ENCODE data around the gene CFAP45.
"Not testable (repeated sequence)": the region's sequence is repeated elsewhere in the genome, so short reads cannot be mapped to it uniquely, and the experiment has no call there.

Gene CFAP45

GRCh38 chr1:159922511-159923202, 22.7 kb upstream of the CFAP45 start:
- DNase-seq = no peak

DNA sequence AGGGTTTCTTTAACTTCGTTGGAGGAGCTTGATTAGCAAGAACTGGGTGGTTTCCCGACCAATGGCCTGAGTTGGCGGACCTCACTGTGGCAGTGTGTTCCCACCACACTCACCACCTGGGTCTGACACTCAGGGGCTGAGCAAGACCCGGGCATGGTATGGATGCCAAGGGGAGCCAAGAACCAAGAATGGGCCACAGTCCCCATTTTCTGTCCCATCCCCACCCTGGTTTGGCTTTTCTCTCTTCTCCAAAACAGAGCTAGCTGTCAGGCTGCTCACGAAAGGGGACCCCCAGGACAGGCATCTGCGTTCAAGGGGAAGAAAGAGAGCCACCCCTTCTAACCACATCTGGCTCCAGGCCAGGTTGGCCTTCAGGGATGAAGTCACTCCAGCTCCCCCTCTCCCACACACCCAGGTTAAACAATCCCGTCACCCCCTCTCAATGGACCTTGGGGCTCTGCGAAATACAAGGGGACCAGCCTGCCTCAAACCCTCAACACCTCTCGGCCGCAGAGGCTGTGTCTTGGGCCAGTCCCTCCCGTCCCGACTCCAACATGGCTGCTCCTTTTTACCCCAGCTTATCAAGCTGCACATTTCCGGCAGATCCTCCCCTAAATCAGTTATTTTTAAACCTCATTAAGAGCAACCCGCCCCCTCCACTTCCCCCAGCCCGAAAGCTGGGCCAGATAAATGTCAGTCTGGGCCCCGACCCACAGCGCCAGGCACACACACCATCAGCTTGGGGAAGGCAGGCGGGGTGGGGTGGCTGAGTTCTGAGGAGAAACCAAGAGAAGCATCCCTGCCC, 21.9 kb upstream of the CFAP45 start:
- DNase-seq = no peak

GRCh38 chr1:159921251-159921650, 21.3 kb upstream of the CFAP45 start:
- no peak for DNase-seq

DNA sequence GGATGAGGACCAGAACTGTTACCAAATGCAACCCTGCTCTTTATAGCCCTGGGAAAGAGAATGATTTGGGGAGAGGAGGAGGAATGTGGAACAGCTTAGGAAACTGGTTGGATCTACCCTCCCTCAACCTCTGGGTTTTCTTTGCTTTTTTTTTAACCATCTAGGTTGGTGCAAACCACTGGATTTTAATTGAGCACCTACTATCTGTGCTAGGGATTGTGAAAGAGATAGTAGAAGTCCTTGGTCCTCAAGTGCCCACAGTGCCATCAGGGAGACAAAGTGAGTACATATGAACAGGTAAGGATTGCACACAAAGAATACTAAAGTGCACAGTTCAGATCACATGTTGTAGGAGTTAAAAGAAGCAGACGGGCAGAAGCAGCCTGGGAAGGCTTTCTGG, 20.7 kb upstream of the CFAP45 start:
- DNase-seq = no peak

- no peak for DNase-seq
Observed at GRCh38 chr1:159920202-159920601, 20.2 kb upstream of the CFAP45 start.

DNA sequence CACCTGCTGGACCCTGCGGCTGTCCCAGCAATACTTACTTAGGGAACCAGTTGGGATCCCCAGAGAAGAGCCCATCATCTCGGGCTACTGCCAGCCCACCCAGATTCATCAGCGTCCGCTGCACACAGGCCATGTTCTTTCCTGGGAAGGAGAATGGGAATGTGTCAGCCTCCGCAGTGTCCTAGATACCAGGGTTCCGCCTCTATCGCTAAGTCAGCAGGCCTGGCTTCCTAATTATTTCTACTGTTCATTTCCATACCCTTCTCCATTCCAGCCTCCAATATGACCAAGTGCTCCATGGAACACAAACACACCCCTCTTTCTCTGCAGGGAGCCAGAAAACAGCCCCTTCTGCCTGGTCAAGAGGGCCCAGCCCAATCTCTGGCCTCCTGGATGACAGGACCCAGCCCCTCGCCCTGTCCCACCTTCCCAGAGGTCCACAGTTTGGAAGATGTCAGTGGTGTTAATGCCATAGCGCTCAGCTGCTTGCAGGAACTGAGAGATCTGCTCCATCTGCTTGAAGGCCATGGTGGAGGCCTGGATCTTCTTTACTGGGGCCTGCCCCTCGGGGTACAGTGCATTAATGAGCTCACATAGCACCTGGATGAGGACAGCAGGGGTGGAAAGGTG, 19.4 kb upstream of the CFAP45 start:
- no peak for DNase-seq

GRCh38 chr1:159918352-159919200, 18.6 kb upstream of the CFAP45 start:
- DNase-seq = no peak

DNA sequence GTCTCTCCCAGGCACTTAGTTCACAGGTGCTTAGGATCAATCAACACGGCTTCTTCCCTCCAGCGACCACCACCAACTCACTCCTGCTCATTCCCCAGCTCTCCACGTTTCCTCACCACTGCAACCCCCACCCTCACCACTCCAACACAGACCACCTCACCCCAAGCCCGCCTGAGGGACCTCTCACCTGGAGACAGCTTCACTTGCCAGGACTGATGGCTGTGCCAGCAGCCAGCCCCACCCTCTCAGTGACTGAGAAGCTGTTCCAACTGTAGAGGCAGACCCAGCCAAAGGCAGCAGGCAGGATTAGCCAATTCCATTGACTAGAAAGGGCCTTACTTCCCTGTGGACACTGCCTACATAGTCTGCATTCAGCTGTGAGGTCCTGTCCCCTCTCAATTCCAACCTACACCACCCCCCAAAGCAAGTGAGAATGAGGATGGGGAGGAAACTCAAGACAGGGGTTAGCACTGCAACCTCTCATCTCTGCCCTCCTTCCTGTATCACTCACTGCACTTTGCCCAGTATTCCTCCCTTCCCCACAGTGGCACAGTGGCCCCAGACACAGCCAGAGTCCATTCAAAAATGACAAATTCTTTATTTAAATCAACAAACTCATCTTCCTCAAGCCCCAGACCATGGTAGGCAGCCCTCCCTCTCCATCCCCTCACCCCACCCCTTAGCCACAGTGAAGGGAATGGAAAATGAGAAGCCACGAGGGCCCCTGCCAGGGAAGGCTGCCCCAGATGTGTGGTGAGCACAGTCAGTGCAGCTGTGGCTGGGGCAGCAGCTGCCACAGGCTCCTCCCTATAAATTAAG, 17.8 kb upstream of the CFAP45 start:
- DNase-seq = no peak

DNA sequence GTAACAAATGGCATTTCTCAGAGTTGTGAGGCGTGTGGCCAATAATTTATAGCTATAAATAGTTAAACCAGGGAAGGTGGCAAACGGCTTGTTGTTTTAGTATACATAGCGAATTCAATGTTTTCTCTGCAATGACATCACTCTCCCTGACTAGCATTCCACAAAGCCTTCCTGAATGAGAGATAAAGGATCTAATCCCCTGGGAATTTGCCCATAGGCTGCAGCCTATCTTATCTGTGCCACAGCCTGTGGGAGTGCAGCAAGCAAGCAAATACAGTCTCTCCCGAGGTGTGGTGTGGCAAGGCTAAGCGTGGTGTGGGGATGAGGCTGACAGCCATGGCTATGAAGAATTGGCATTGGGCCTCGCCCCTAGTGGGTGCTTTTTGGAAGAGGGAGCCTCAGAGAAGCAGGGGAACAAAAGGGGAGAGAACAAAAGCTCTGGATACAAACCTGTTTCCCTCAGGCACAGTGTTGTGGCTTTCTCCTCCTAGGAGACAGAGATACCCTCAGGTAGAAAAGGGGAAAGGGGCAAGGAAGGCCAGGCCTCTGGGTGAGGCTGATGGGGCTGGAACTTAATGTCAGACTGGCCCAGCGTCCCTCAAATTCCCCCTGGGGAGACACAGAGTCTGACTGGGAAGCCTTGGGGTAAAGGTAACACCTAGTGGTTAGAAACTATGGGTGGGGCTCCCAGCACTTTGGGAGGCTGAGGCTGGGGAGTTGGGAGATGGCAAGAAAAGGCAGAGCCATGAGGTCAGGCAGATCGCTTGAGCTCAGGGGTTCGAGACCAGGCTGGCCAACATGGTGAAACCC, 16.5 kb upstream of the CFAP45 start:
- DNase-seq = no peak

DNA sequence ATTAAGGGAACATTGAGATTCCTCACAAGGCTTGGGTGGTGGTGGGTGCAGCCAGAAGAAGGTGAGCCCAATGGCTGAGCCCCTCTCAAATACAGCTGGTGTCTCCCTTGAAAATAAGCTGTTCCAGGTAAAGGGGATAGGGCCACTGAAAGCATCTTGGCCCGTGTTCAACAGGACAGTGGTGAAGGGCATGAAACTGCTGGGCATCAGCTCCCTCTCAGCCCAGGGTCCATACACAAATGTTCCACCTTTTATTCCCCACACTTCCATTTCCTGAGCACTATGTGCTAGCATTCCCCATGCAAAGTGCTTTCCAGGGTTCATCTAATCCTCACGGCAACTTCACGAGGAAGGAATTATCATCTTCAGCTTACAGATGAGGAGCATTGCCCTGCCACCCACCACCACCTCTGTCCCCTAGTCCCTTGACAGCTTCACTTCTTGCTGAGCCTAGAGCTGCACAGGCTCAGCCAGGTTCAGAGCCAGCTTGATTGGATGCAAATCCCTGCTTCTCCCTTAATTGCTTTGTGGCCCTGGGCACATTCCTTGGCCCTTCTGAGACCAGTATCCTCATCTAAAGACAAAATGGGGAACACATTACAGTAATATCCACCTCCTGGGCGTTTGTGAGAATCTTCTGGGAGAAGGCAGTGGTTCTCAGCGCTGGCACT, 15.7 kb upstream of the CFAP45 start:
- DNase-seq = no peak

- DNase-seq = no peak
Observed at GRCh38 chr1:159914252-159915018, 14.5 kb upstream of the CFAP45 start.

DNA sequence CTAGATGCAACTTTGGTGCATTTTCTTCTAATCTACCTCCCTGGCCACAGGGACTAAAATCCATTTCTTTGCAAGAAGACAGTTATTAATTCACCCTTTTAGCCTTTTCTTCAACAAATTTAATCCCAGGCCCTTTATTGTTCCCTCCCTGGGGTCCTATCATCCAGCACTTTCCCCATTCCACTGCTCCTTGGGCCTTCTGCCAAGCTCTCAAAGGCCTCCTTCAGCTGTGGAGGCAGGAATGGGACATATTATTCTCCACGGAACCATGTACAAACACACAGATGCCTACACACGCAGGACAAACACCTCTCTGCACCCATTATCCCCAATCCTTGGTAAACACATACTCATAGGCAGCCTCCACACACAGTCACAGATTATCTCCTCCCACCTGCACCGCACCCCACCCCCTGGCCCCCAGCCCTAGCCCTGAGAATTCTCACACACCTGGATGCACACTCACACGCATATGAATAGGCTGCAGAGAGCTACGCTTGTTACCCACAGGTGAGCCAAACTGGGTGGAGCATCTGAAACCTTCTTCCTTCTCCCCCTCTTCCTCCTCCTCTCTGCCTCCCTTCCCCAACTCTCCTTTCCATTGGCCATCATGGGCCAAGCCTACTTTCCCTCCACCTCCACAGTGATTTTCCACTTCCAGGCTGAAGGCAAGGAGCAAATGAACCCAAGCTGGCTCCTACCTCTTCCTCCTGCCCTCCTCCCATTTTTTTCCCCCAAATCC, 13.7 kb upstream of the CFAP45 start:
- no peak for DNase-seq

DNA sequence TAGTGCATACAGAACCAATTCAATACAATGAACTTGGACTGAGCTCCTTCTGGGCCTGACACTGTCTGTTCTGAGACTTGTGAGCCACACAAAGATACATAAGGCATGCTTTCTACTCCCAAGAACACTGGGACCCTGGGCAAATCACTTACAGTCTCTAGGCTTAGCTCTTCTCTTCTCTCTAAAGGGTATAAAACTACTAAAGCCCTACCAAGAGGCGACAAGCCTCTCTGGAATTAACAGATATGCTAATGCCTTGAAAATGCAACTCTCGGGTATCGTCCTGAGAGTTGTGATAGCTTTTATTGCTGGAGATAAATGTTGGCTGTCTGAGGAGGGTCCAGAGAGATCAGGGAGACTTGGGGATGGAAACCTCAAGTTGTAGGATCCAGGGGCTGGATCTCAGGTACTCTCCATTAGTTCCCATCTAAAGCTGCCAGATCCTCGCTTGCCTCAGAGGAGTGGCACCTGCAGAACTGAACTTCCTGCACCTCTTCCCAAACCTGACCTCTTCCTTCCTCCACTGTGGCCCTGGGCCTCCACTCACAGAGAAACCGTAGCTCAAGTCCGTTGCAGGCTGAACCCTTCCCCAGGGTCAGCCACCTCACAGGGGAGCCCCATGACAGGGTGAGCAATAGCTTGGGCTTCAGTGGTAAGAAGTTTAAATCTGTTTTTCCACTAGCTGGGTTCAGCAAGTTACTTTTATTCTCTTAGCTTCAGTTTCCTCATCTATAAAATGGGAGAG, 11.5 kb upstream of the CFAP45 start:
- no peak for DNase-seq

- DNase-seq = no peak
Observed at GRCh38 chr1:159908031-159908940, 8.3 kb upstream of the CFAP45 start.

DNA sequence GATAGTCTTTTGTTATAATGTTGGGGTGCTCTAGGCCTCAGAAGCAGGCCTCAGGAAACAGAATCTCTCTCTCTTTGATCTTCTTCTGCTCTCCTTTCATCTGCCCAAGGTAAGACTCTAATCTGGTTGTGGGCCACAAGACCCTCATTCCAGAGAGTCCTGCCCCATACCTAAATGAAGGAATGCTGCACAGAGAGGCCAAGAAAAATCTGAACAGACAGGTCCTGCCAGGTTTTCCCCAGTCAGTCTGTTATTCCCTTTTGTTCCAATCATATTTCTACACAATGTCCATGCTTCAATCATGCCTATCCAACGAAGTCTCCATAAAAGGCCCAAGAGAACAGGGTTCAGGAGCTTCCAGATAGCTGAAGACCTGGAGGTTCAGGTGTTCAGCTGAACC, 7.0 kb upstream of the CFAP45 start:
- no peak for DNase-seq

- not testable (repeated sequence) for DNase-seq
Observed at GRCh38 chr1:159904036-159904435, 4.1 kb upstream of the CFAP45 start.

GRCh38 chr1:159902541-159902940, 2.6 kb upstream of the CFAP45 start:
- no peak for DNase-seq
